ENCODE measurements around the gene NPW. TPM values are rescaled to one million over a fixed set of nuclear protein-coding genes. Genes with fewer than 3 reads are reported as not detected.

The NPW gene
- total and polyA plus RNA-seq, 9 of the 15 experiments (the other 6 are each of a cell fraction or from before 2014, with no cell fraction given): 0.14 to 4.0 (median 2.6) TPM; not detected in 4

- TF ChIP-seq E2F8 (IDR thresholded peaks at IDR 0.05; ENCODE audit: low read depth, partially characterized antibody) (peak; percentile 60), GABPB1 (CRISPR knock-in tag; IDR thresholded peaks at IDR 0.05) (peak; percentile 90), NONO (IDR thresholded peaks at IDR 0.05; ENCODE audit: low read depth in 2 of 2, low read length in 1 of 2) (peak; percentile 53 to 81; a peak in 1 of 4 replicates), SUPT5H (IDR thresholded peaks at IDR 0.05) (peak; percentile 94), FOXP4 (CRISPR knock-in tag; IDR thresholded peaks at IDR 0.05; ENCODE audit: borderline replicate concordance) (no peak), RBM25 (IDR thresholded peaks at IDR 0.05; ENCODE audit: low read depth, low read length, severe bottlenecking) (no peak), BRD4 (IDR thresholded peaks at IDR 0.05) (peak; percentile 77), SAP30 (IDR thresholded peaks at IDR 0.05; ENCODE audit: borderline replicate concordance, insufficient read depth, low read depth, low read length, poor library complexity, severe bottlenecking) (peak; percentile 73), ELF1 (tag; IDR thresholded peaks at IDR 0.05) (peak; percentile 91), LEF1 (IDR thresholded peaks at IDR 0.05) (peak; percentile 36; the same call in 1 of the 2 replicates), ZNF561 (CRISPR knock-in tag; conservative IDR thresholded peaks at IDR 0.05) (no peak), ZBTB12 (CRISPR knock-in tag; IDR thresholded peaks at IDR 0.05) (peak; percentile 77), NFXL1 (CRISPR knock-in tag; IDR thresholded peaks at IDR 0.05) (no peak), NR2C2 (CRISPR knock-in tag; IDR thresholded peaks at IDR 0.05) (no peak), NR2C2 (tag; IDR thresholded peaks at IDR 0.05) (peak; percentile 67), SMC3 (conservative IDR thresholded peaks at IDR 0.05; ENCODE audit: insufficient read depth, low read depth, low read length) (no peak), ZNF592 (IDR thresholded peaks at IDR 0.05) (peak; percentile 92)
These were observed 9.6 kb upstream of the NPW start, which contains the start of gene ZNF598 (continued) for GRCh38 chr16:2009791-2010510.

All from K562 (cell line).